ENCODE measurements around the gene TEN1.

The TEN1 gene

DNA sequence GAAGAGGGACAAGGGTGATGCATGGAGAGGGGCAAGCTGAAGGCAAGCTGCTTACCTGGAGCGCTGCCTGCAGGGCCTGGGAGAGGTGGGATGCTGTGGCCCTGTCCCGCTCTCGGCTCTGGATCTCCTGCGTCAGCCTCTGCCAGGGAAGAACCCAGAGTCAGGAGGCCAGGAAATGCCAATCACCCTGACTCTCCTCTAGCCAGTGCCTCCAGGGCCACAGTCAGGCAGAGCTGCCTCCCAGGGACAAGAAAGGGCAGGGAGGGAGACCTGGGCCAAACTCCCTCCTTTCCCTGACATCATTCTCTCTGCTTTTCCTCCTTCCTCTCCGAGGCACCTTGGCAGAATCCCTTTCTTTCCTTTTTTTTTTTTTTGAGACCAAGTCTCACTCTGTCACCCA, 32.9 kb downstream of the TEN1 start:
- TF ChIP-seq, protein P1, sequence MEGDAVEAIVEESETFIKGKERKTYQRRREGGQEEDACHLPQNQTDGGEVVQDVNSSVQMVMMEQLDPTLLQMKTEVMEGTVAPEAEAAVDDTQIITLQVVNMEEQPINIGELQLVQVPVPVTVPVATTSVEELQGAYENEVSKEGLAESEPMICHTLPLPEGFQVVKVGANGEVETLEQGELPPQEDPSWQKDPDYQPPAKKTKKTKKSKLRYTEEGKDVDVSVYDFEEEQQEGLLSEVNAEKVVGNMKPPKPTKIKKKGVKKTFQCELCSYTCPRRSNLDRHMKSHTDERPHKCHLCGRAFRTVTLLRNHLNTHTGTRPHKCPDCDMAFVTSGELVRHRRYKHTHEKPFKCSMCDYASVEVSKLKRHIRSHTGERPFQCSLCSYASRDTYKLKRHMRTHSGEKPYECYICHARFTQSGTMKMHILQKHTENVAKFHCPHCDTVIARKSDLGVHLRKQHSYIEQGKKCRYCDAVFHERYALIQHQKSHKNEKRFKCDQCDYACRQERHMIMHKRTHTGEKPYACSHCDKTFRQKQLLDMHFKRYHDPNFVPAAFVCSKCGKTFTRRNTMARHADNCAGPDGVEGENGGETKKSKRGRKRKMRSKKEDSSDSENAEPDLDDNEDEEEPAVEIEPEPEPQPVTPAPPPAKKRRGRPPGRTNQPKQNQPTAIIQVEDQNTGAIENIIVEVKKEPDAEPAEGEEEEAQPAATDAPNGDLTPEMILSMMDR (IDR thresholded peaks at IDR 0.05; ENCODE audit: low read depth, low read length): no peak
- no peak for TF ChIP-seq EZH2phosphoT487 (IDR thresholded peaks at IDR 0.05; ENCODE audit: low read depth)
- peaks cover 7% of the 10 kb centered on the region; the same call in 1 of the 2 replicates for H3K4me1 ChIP-seq (ENCODE audit: low read length)

GRCh38 chr17:76013377-76013932, 34.4 kb downstream of the TEN1 start:
- Histone ChIP-seq H3K9ac (ENCODE audit: low read length) (no peak overlapping the region), H3K4me3 (ENCODE audit: low read length) (no peak overlapping the region), H3K4me1 (ENCODE audit: low read length) (peaks cover 7% of the 10 kb centered on the region; the same call in 1 of the 2 replicates), H3K27ac (ENCODE audit: low read length) (no peak overlapping the region), H3K79me2 (ENCODE audit: low read length) (no peaks in the 10 kb centered on the region), H3K9me3 (ENCODE audit: insufficient read depth, low read length) (no peaks in the 10 kb centered on the region), H3K4me2 (ENCODE audit: low read length) (no peak overlapping the region), H2AFZ (ENCODE audit: low read depth, low read length) (peak overlapping the region; percentile 91; the same call in 1 of the 2 replicates), H3K27me3 (ENCODE audit: low read depth, low read length) (no peaks in the 10 kb centered on the region), H3K36me3 (replicated peaks; ENCODE audit: low read depth, low read length) (no peaks in the 10 kb centered on the region), H4K20me1 (ENCODE audit: insufficient read depth, low read length) (no peaks in the 10 kb centered on the region)
- no peak for TF ChIP-seq EZH2phosphoT487 (IDR thresholded peaks at IDR 0.05; ENCODE audit: low read depth)
- TF ChIP-seq, protein P1 (IDR thresholded peaks at IDR 0.05; ENCODE audit: low read depth, low read length): no peak

More for the DNA sequence above, 32.9 kb downstream of the TEN1 start:
- no peak overlapping the region for H3K27ac ChIP-seq (ENCODE audit: low read length)
- no peaks in the 10 kb centered on the region for H3K79me2 ChIP-seq (ENCODE audit: low read length)
- no peaks in the 10 kb centered on the region for H3K27me3 ChIP-seq (ENCODE audit: low read depth, low read length)
- H3K4me3 ChIP-seq (ENCODE audit: low read length): no peak overlapping the region
- no peak overlapping the region for H3K9ac ChIP-seq (ENCODE audit: low read length)
- no peaks in the 10 kb centered on the region for H4K20me1 ChIP-seq (ENCODE audit: insufficient read depth, low read length)
- H2AFZ ChIP-seq (ENCODE audit: low read depth, low read length): no peak overlapping the region
- H3K36me3 ChIP-seq (replicated peaks; ENCODE audit: low read depth, low read length): no peaks in the 10 kb centered on the region
- H3K9me3 ChIP-seq (ENCODE audit: insufficient read depth, low read length): no peaks in the 10 kb centered on the region
- H3K4me2 ChIP-seq (ENCODE audit: low read length): no peak overlapping the region

DNA sequence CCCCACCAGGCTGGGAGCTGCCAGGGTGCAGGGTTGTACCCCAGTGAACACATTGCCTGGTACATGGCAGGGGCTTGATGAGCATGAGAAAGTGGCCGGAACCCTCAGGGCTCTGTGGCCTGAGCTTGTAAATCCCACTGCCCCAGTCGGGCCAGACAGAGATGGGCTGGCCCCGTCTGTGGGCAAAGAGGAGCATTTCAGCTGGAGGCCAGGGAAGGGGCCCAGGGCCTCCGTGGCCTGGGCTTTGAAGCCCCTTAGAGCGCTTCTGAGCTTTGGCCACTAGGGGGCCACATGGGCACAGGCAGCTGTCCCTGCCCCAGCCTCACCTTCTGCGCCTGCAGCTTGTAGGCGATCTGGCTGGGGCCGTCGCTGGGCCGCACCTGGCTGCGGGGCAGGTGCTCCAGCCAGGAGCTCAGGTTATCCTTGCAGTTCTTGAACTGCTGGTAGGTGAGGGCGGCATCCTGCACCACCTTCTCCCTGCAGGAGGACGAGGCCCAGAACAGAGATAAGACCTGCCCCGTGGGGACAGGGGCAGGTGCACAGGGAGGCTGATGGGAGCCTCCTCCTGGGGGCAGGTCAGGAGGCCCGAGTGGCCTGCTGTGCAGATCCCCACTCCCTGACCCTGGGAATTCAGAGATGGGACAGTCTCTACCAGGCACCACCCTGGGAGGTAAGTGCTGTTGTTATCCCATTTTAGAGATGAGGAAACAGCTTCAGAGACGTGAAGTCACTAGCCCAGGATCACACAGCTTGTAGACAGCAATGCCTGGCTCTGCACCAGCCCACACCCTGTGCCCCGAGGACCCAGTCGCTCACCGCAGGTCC, 35.3 kb downstream of the TEN1 start:
- Histone ChIP-seq H3K4me3 (ENCODE audit: low read length) (peak overlapping the region; percentile 48), H3K27me3 (ENCODE audit: low read depth, low read length) (no peaks in the 10 kb centered on the region), H3K36me3 (replicated peaks; ENCODE audit: low read depth, low read length) (no peaks in the 10 kb centered on the region), H2AFZ (ENCODE audit: low read depth, low read length) (peak overlapping the region; percentile 91), H3K79me2 (ENCODE audit: low read length) (no peaks in the 10 kb centered on the region), H3K4me1 (ENCODE audit: low read length) (peaks cover 7% of the 10 kb centered on the region; the same call in 1 of the 2 replicates), H4K20me1 (ENCODE audit: insufficient read depth, low read length) (no peaks in the 10 kb centered on the region), H3K4me2 (ENCODE audit: low read length) (peak overlapping the region; percentile 72), H3K27ac (ENCODE audit: low read length) (no peak overlapping the region), H3K9ac (ENCODE audit: low read length) (no peak overlapping the region), H3K9me3 (ENCODE audit: insufficient read depth, low read length) (no peaks in the 10 kb centered on the region)
- no peak for TF ChIP-seq EZH2phosphoT487 (IDR thresholded peaks at IDR 0.05; ENCODE audit: low read depth)
- TF ChIP-seq, protein P1 (IDR thresholded peaks at IDR 0.05; ENCODE audit: low read depth, low read length): peak; percentile 91

- Histone ChIP-seq H3K4me3 (ENCODE audit: low read length) (no peak overlapping the region), H3K4me1 (ENCODE audit: low read length) (peaks cover 7% of the 10 kb centered on the region; the same call in 1 of the 2 replicates), H3K9me3 (ENCODE audit: insufficient read depth, low read length) (no peaks in the 10 kb centered on the region), H3K27ac (ENCODE audit: low read length) (no peak overlapping the region), H3K79me2 (ENCODE audit: low read length) (no peaks in the 10 kb centered on the region), H4K20me1 (ENCODE audit: insufficient read depth, low read length) (no peaks in the 10 kb centered on the region), H3K36me3 (replicated peaks; ENCODE audit: low read depth, low read length) (no peaks in the 10 kb centered on the region), H3K9ac (ENCODE audit: low read length) (no peak overlapping the region), H3K4me2 (ENCODE audit: low read length) (no peak overlapping the region), H3K27me3 (ENCODE audit: low read depth, low read length) (no peaks in the 10 kb centered on the region), H2AFZ (ENCODE audit: low read depth, low read length) (no peak overlapping the region)
- no peak for TF ChIP-seq EZH2phosphoT487 (IDR thresholded peaks at IDR 0.05; ENCODE audit: low read depth)
- TF ChIP-seq, protein P1 (IDR thresholded peaks at IDR 0.05; ENCODE audit: low read depth, low read length): no peak
Measured at GRCh38 chr17:76014925-76015261, 35.9 kb downstream of the TEN1 start.
